ENCODE results near the gene CACNA1C. TPM values are rescaled to one million over a fixed set of nuclear protein-coding genes. Genes with fewer than 3 reads are reported as not detected.
A peak's percentile ranks its signal among the peaks of the same experiment; 100 is the strongest.

CACNA1C gene
- total RNA-seq, 4 donors from 2014 or later, result 1.5 to 13.5 (median 2.1) TPM

- H3K27me3 ChIP-seq, result peaks cover 0 to 22% (median 0%) of the 10 kb centered on the region in 4 donors
- WGBS, 2 donors, result 82 to 96% methylated on average over 5 of the region's 5 CpGs
- H3K4me3 ChIP-seq, result no peak overlapping the region
- TF ChIP-seq POLR2A (IDR thresholded peaks at IDR 0.05) (no peak), CTCF (IDR thresholded peaks at IDR 0.05) (no peak)
- H3K4me1 ChIP-seq, result peaks cover 0 to 9% (median 4%) of the 10 kb centered on the region in 3 donors
- no peak overlapping the region for H3K27ac ChIP-seq
- intact Hi-C loops (cut with DNase I), result no loop called here
- no peaks in the 10 kb centered on the region for H3K9me3 ChIP-seq
- no peaks in the 10 kb centered on the region for H3K36me3 ChIP-seq
- DNase-seq, result no peak
These were observed 576.3 kb downstream of the CACNA1C start for GRCh38 chr12:2629051-2629450.

- no peak for DNase-seq
- no peaks in the 10 kb centered on the region for H3K36me3 ChIP-seq
- WGBS, 2 donors, result 64 to 69% methylated on average over 12 to 15 of the region's 16 CpGs
- H3K9me3 ChIP-seq, result no peaks in the 10 kb centered on the region
- TF ChIP-seq CTCF (IDR thresholded peaks at IDR 0.05) (no peak), POLR2A (IDR thresholded peaks at IDR 0.05) (no peak)
- intact Hi-C loops (cut with DNase I), result no loop called here
- peak overlapping the region in 2 of 4 donors; percentile 16 to 54 for H3K27ac ChIP-seq
- peaks cover 0 to 14% (median 0%) of the 10 kb centered on the region in 4 donors for H3K27me3 ChIP-seq
- H3K4me3 ChIP-seq, result no peak overlapping the region
- no peaks in the 10 kb centered on the region for H3K4me1 ChIP-seq
These were observed 579.0 kb downstream of the CACNA1C start for GRCh38 chr12:2631653-2632350.

- H3K4me1 ChIP-seq, result no peaks in the 10 kb centered on the region
- TF ChIP-seq POLR2A (IDR thresholded peaks at IDR 0.05) (no peak), CTCF (IDR thresholded peaks at IDR 0.05) (no peak)
- peak overlapping the region in 1 of 4 donors; percentile 3 for H3K27ac ChIP-seq
- no peaks in the 10 kb centered on the region for H3K9me3 ChIP-seq
- no peak for DNase-seq
- 79% methylated on average over 9 to 10 of the region's 16 CpGs for WGBS, 2 donors
- intact Hi-C loops (cut with DNase I), result no loop called here
- no peak overlapping the region for H3K4me3 ChIP-seq
- H3K36me3 ChIP-seq, result no peaks in the 10 kb centered on the region
- H3K27me3 ChIP-seq, result peaks cover 0 to 4% (median 0%) of the 10 kb centered on the region in 4 donors
These were observed 580.5 kb downstream of the CACNA1C start for GRCh38 chr12:2633176-2633824.

GRCh38 chr12:2633825-2634200 lies 581.0 kb downstream of the CACNA1C start:
- H3K27ac ChIP-seq, result no peak overlapping the region
- peaks cover 0 to 4% (median 0%) of the 10 kb centered on the region in 4 donors for H3K27me3 ChIP-seq
- no peak overlapping the region for H3K4me3 ChIP-seq
- 61 to 83% methylated on average over 8 to 14 of the region's 15 CpGs for WGBS, 2 donors
- no peaks in the 10 kb centered on the region for H3K4me1 ChIP-seq
- no peaks in the 10 kb centered on the region for H3K36me3 ChIP-seq
- H3K9me3 ChIP-seq, result no peaks in the 10 kb centered on the region
- DNase-seq, result no peak
- intact Hi-C loops (cut with DNase I), result no loop called here
- no peak for TF ChIP-seq POLR2A (IDR thresholded peaks at IDR 0.05)
- no peak for TF ChIP-seq CTCF (IDR thresholded peaks at IDR 0.05)

- no peaks in the 10 kb centered on the region for H3K36me3 ChIP-seq
These were observed 581.7 kb downstream of the CACNA1C start for GRCh38 chr12:2634471-2634870.

More at GRCh38 chr12:2634471-2634870, 581.7 kb downstream of the CACNA1C start:
- H3K27ac ChIP-seq, result no peak overlapping the region
- intact Hi-C loops (cut with DNase I), result no loop called here
- 73 to 76% methylated on average over 2 of the region's 2 CpGs for WGBS, 2 donors
- H3K27me3 ChIP-seq, result peaks cover 0 to 4% (median 0%) of the 10 kb centered on the region in 4 donors
- H3K4me3 ChIP-seq, result no peak overlapping the region
- TF ChIP-seq CTCF (IDR thresholded peaks at IDR 0.05) (no peak), POLR2A (IDR thresholded peaks at IDR 0.05) (no peak)
- H3K4me1 ChIP-seq, result peaks cover 0 to under 1% (median 0%) of the 10 kb centered on the region in 3 donors
- no peaks in the 10 kb centered on the region for H3K9me3 ChIP-seq
- no peak for DNase-seq

Data from esophagus squamous epithelium (tissue), 5 donors.